K562 (cell line): ENCODE data around the gene PSAP. TPM values are rescaled to one million over a fixed set of nuclear protein-coding genes. Genes with fewer than 3 reads are reported as not detected.

ENCODE experiments used
- C11orf30 ChIP-seq: fragments of 450-650 bp; IDR thresholded peaks from 2 replicates; pipeline ENCODE4 v1.6.1; 2016; ENCODE audit warnings: low read depth, mild to moderate bottlenecking
- DDX20 ChIP-seq: fragments of 450-650 bp; IDR thresholded peaks from 2 replicates; pipeline ENCODE4 v1.6.1; 2016; ENCODE audit warnings: missing genetic modification characterization, low read depth, mild to moderate bottlenecking, missing compliant biosample characterization, moderate library complexity
- DLX4 ChIP-seq: fragments of 250-450 bp; sonication (Bioruptor Pico); IDR thresholded peaks from 2 replicates; pipeline ENCODE4 v1.6.1; 2021; ENCODE audit warnings: mild to moderate bottlenecking
- ETV6 ChIP-seq, 3 experiments: fragments of 150-350 bp in 1 of 3; sonication (generic) in 1 of 3; formaldehyde crosslinking in 1 of 3; IDR thresholded peaks; 2 replicates each; pipeline versions ENCODE4 v1.6.1 to v1.8.0; 2014 to 2022; ENCODE audit warnings: borderline replicate concordance in 2 of 3, low read depth in 2 of 3, antibody characterized with exemption in 1 of 3, low read length in 1 of 3, mild to moderate bottlenecking in 1 of 3, missing genetic modification reagents in 1 of 3
- HDAC2 ChIP-seq: fragments of 450-650 bp; IDR thresholded peaks from 2 replicates; pipeline ENCODE4 v1.6.1; 2016; ENCODE audit warnings: mild to moderate bottlenecking
- KAT7 ChIP-seq: sonication (generic); formaldehyde crosslinking; IDR thresholded peaks from 2 replicates; pipeline ENCODE4 v1.8.0; 2022; ENCODE audit warnings: missing genetic modification reagents, mild to moderate bottlenecking, borderline replicate concordance
- LCOR ChIP-seq: sonication (generic); formaldehyde crosslinking; IDR thresholded peaks from 2 replicates; pipeline ENCODE4 v1.8.0; 2022; ENCODE audit warnings: mild to moderate bottlenecking, missing genetic modification reagents
- MCM2 ChIP-seq: fragments of 450-650 bp; IDR thresholded peaks from 2 replicates; pipeline ENCODE4 v1.6.1; 2017; ENCODE audit warnings: low read depth, mild to moderate bottlenecking
- MEF2D ChIP-seq: conservative IDR thresholded peaks from 2 replicates; pipeline ENCODE4 v1.6.1; 2016; ENCODE audit warnings: low read depth, missing genetic modification characterization, missing compliant biosample characterization
- NELFE ChIP-seq: IDR thresholded peaks from 2 replicates; pipeline ENCODE4 v1.6.1; 2011; ENCODE audit warnings: mild to moderate bottlenecking; ENCODE audit not compliant: insufficient read depth, insufficient read length
- NFYB ChIP-seq: IDR thresholded peaks from 2 replicates; pipeline ENCODE4 v1.6.1; 2011; ENCODE audit warnings: mild to moderate bottlenecking, moderate library complexity; ENCODE audit not compliant: insufficient read length; ENCODE audit errors: extremely low read depth
- PHB2 ChIP-seq: fragments of 450-650 bp; IDR thresholded peaks from 2 replicates; pipeline ENCODE4 v1.6.1; 2017; ENCODE audit warnings: low read depth
- SAFB ChIP-seq: fragments of 200-400 bp; formaldehyde crosslinking; IDR thresholded peaks from 2 replicates; pipeline ENCODE4 v1.6.1; 2017; ENCODE audit warnings: low read depth, low read length, borderline replicate concordance
- SREBF2 ChIP-seq: sonication (generic); formaldehyde crosslinking; IDR thresholded peaks from 2 replicates; pipeline ENCODE4 v1.4.0; 2020; ENCODE audit warnings: mild to moderate bottlenecking, missing genetic modification reagents
- TFAM ChIP-seq: fragments of 250-450 bp; sonication (Bioruptor Pico); conservative IDR thresholded peaks from 2 replicates; pipeline ENCODE4 v1.5.0; 2021; ENCODE audit warnings: mild to moderate bottlenecking, moderate library complexity
- XRCC4 ChIP-seq: IDR thresholded peaks from one replicate; pipeline ENCODE4 v1.6.1; 2011; ENCODE audit not compliant: insufficient read depth, insufficient read length; ENCODE audit errors: extremely low read depth
- ZFP30 ChIP-seq: fragments of 250-450 bp; sonication (Bioruptor Pico); IDR thresholded peaks from 2 replicates; pipeline ENCODE4 v1.8.0; 2022; ENCODE audit warnings: moderate library complexity, mild to moderate bottlenecking, inconsistent platforms, borderline replicate concordance
- ZNF232 ChIP-seq: sonication (generic); formaldehyde crosslinking; IDR thresholded peaks from 2 replicates; pipeline ENCODE4 v1.8.0; 2022; ENCODE audit warnings: mild to moderate bottlenecking, missing genetic modification reagents
- ZNF239 ChIP-seq: fragments of 250-450 bp; sonication (Bioruptor Pico); IDR thresholded peaks from 2 replicates; pipeline ENCODE4 v1.4.0; 2020; ENCODE audit warnings: mild to moderate bottlenecking
- polyA plus RNA-seq, 8 experiments: library from polyadenylated mRNA; depleted of rRNA in 4 of 8; stranded (reverse) in 5 of 8; unstranded in 3 of 8; fragments of >200 nt; fragmentation: Nextera tagmentation in 2 of 8; fragmentation: Illumina TruSeq in 1 of 8; extraction: Ambion mirVana in 2 of 8; extraction: Trizol in 1 of 8; gene quantifications; 2 replicates each; pipeline versions ENCODE4 v1.2.1 to v1.2.3, GENCODE V29; 2011 to 2014; ENCODE audit warnings: inconsistent platforms in 1 of 8, missing spikeins in 1 of 8
- total RNA-seq, 7 experiments: library from RNA; depleted of rRNA in 6 of 7; stranded (reverse); fragments of >200 nt in 6 of 7; fragmentation: Illumina TruSeq in 2 of 7; extraction: Trizol in 2 of 7; gene quantifications; 2 replicates each; pipeline versions ENCODE4 v1.2.1 to v1.2.3, GENCODE V29; 2011 to 2021; ENCODE audit warnings: low replicate concordance in 1 of 7
- TF ChIP-seq, protein P1 (sequence below), 2 experiments: fragments of 450-650 bp; IDR thresholded peaks; 2 replicates each; pipeline ENCODE4 v1.6.1; 2016; ENCODE audit warnings: mild to moderate bottlenecking in 2 of 2, borderline replicate concordance in 1 of 2, low read depth in 1 of 2, moderate library complexity in 1 of 2

Gene PSAP
- total and polyA plus RNA-seq, 9 of the 15 experiments (the other 6 are each of a cell fraction or from before 2014, with no cell fraction given): 245 to 700 (median 429) TPM

GRCh38 chr10:71797533-71798307 lies 53.3 kb downstream of the PSAP start (continued):
- TF ChIP-seq, protein P1, sequence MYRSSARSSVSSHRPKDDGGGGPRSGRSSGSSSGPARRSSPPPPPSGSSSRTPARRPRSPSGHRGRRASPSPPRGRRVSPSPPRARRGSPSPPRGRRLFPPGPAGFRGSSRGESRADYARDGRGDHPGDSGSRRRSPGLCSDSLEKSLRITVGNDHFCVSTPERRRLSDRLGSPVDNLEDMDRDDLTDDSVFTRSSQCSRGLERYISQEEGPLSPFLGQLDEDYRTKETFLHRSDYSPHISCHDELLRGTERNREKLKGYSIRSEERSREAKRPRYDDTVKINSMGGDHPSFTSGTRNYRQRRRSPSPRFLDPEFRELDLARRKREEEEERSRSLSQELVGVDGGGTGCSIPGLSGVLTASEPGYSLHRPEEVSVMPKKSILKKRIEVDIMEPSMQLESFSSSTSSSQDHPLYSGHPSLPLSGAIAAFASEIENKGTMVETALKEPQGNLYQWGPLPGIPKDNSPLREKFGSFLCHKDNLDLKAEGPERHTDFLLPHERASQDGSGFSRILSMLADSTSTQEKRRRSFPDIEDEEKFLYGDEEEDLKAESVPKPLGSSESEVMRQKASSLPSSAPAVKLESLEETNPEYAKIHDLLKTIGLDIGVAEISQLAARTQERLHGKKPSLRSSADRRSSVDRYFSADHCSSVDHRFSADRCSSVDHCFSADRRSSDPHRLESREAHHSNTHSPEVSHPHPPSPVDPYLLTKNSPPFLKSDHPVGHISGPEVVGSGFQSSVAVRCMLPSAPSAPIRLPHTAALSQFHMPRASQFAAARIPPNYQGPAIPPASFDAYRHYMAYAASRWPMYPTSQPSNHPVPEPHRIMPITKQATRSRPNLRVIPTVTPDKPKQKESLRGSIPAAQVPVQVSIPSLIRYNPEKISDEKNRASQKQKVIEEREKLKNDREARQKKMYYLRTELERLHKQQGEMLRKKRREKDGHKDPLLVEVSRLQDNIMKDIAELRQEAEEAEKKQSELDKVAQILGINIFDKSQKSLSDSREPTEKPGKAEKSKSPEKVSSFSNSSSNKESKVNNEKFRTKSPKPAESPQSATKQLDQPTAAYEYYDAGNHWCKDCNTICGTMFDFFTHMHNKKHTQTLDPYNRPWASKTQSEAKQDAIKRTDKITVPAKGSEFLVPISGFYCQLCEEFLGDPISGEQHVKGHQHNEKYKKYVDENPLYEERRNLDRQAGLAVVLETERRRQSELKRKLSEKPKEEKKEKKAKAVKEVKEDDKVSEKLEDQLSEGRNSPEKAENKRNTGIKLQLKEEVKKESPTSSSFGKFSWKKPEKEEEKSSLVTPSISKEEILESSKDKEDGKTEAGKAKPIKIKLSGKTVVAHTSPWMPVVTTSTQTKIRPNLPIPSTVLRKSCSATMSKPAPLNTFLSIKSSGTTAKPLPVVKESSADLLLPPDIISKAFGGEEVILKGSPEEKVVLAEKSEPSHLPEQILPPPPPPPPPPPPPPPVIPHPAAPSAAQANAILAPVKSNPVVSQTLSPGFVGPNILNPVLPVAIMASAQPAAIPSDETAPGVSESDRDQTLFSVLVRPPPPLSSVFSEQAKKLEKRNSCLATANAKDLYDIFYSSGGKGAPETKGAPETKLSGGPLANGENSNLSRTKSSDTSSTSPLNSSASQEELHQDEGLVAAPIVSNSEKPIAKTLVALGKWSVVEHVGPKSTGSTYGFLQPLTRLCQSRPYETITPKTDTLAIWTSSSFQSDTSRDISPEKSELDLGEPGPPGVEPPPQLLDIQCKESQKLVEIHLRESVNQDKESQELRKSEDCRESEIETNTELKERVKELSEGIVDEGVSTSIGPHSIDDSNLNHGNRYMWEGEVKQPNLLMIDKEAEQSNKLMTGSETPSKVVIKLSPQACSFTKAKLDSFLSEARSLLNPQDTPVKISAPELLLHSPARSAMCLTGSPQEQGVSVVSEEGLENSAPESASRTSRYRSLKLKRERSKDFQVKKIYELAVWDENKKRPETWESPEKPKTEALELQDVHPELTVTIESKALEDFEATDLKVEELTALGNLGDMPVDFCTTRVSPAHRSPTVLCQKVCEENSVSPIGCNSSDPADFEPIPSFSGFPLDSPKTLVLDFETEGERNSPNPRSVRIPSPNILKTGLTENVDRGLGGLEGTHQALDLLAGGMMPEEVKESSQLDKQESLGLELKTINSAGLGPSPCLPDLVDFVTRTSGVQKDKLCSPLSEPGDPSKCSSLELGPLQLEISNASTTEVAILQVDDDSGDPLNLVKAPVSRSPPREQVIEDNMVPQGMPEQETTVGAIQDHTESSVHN (IDR thresholded peaks at IDR 0.05; ENCODE audit: borderline replicate concordance in 1 of 2, low read depth in 1 of 2): no peak
- TF ChIP-seq MCM2: no peak
- no peak for TF ChIP-seq ZFP30 (CRISPR knock-in tag)
- TF ChIP-seq C11orf30: no peak
- TF ChIP-seq NFYB: no peak
- peak; percentile 72; the same call in 1 of the 2 replicates for TF ChIP-seq LCOR (CRISPR knock-in tag)
- no peak for TF ChIP-seq NELFE
- no peak for TF ChIP-seq DDX20 (tag)
- TF ChIP-seq MEF2D (tag): no peak
- no peak; the same call in 1 of the 2 replicates for TF ChIP-seq PHB2
- TF ChIP-seq ZNF232 (CRISPR knock-in tag): no peak
- TF ChIP-seq HDAC2: peak; percentile 77; the same call in 1 of the 2 replicates
- TF ChIP-seq ZNF239 (CRISPR knock-in tag): peak; percentile 66
- no peak for TF ChIP-seq XRCC4
- TF ChIP-seq KAT7 (CRISPR knock-in tag): no peak
- no peak for TF ChIP-seq DLX4 (CRISPR knock-in tag)
- TF ChIP-seq SAFB: no peak
- TF ChIP-seq TFAM: no peak
- TF ChIP-seq SREBF2 (CRISPR knock-in tag): no peak
- TF ChIP-seq ETV6 (IDR thresholded peaks at IDR 0.05; ENCODE audit: borderline replicate concordance in 1 of 2, low read depth in 2 of 2, low read length in 1 of 2): peak; percentile 61 to 82; a peak in 2 of 4 replicates
- no peak for TF ChIP-seq ETV6 (CRISPR knock-in tag; IDR thresholded peaks at IDR 0.05; ENCODE audit: borderline replicate concordance)
